HEK293 (cell line): ENCODE results near the gene MARF1.

Source experiments
- KLF7 ChIP-seq: fragments of 450-650 bp; formaldehyde crosslinking; IDR thresholded peaks from 2 replicates; pipeline ENCODE4 v1.5.1; 2016; ENCODE audit warnings: missing biosample characterization, missing genetic modification characterization, borderline replicate concordance
- ZBTB21 ChIP-seq: fragments of 450-650 bp; formaldehyde crosslinking; IDR thresholded peaks from 2 replicates; pipeline ENCODE4 v1.5.1; 2017; ENCODE audit warnings: missing biosample characterization, missing genetic modification characterization
- ZNF114 ChIP-seq: fragments of 450-650 bp; formaldehyde crosslinking; IDR thresholded peaks from 2 replicates; pipeline ENCODE4 v1.5.0; 2017; ENCODE audit warnings: missing biosample characterization, missing genetic modification characterization
- ZNF514 ChIP-seq: fragments of 450-650 bp; formaldehyde crosslinking; IDR thresholded peaks from 2 replicates; pipeline ENCODE4 v1.5.1; 2016; ENCODE audit warnings: missing biosample characterization, missing genetic modification characterization
- TF ChIP-seq, protein P1 (sequence below): fragments of 450-650 bp; formaldehyde crosslinking; IDR thresholded peaks from 2 replicates; pipeline ENCODE4 v1.5.1; 2016; ENCODE audit warnings: missing biosample characterization, missing genetic modification characterization
- TF ChIP-seq, protein P2 (sequence below): fragments of 450-650 bp; formaldehyde crosslinking; IDR thresholded peaks from 2 replicates; pipeline ENCODE4 v1.5.1; 2016; ENCODE audit warnings: missing biosample characterization, missing genetic modification characterization
- TF ChIP-seq, protein P3 (sequence below): fragments of 450-650 bp; formaldehyde crosslinking; IDR thresholded peaks from 2 replicates; pipeline ENCODE4 v1.5.1; 2016; ENCODE audit warnings: missing biosample characterization, missing genetic modification characterization

DNA sequence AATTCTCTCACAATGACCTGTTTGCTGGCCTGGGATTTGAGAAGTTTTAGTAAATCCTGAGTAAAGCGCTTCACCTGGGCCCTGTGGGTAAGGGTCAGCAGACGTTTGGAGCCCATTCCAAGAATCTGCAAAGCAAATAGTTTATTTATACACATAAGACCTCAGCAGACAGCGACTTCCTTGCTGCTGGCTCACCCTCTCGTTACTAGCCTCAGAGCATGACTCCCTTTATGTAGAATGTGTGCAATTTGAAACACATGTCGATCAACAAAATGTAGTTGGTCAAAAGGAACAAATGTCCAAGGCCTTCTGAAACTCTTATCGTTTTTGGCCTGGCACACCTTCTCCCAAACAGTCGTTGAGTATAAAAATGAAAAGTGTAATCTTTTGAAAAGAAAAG, 31.3 kb downstream of the MARF1 start:
- TF ChIP-seq ZNF114 (tag by site-specific recombination) (no peak), KLF7 (tag by site-specific recombination) (no peak), ZNF514 (tag by site-specific recombination) (no peak), ZBTB21 (no peak)
- TF ChIP-seq, protein P1, sequence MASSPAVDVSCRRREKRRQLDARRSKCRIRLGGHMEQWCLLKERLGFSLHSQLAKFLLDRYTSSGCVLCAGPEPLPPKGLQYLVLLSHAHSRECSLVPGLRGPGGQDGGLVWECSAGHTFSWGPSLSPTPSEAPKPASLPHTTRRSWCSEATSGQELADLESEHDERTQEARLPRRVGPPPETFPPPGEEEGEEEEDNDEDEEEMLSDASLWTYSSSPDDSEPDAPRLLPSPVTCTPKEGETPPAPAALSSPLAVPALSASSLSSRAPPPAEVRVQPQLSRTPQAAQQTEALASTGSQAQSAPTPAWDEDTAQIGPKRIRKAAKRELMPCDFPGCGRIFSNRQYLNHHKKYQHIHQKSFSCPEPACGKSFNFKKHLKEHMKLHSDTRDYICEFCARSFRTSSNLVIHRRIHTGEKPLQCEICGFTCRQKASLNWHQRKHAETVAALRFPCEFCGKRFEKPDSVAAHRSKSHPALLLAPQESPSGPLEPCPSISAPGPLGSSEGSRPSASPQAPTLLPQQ (tag by site-specific recombination) = no peak
- TF ChIP-seq, protein P2, sequence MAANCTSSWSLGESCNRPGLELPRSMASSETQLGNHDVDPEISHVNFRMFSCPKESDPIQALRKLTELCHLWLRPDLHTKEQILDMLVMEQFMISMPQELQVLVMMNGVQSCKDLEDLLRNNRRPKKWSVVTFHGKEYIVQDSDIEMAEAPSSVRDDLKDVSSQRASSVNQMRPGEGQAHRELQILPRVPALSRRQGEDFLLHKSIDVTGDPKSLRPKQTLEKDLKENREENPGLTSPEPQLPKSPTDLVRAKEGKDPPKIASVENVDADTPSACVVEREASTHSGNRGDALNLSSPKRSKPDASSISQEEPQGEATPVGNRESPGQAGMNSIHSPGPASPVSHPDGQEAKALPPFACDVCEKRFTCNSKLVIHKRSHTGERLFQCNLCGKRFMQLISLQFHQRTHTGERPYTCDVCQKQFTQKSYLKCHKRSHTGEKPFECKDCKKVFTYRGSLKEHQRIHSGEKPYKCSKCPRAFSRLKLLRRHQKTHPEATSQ (tag by site-specific recombination) = no peak
- TF ChIP-seq, protein P3, sequence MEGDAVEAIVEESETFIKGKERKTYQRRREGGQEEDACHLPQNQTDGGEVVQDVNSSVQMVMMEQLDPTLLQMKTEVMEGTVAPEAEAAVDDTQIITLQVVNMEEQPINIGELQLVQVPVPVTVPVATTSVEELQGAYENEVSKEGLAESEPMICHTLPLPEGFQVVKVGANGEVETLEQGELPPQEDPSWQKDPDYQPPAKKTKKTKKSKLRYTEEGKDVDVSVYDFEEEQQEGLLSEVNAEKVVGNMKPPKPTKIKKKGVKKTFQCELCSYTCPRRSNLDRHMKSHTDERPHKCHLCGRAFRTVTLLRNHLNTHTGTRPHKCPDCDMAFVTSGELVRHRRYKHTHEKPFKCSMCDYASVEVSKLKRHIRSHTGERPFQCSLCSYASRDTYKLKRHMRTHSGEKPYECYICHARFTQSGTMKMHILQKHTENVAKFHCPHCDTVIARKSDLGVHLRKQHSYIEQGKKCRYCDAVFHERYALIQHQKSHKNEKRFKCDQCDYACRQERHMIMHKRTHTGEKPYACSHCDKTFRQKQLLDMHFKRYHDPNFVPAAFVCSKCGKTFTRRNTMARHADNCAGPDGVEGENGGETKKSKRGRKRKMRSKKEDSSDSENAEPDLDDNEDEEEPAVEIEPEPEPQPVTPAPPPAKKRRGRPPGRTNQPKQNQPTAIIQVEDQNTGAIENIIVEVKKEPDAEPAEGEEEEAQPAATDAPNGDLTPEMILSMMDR (tag by site-specific recombination) = no peak
